Measurements from ENCODE around the gene VWA2.

DNA sequence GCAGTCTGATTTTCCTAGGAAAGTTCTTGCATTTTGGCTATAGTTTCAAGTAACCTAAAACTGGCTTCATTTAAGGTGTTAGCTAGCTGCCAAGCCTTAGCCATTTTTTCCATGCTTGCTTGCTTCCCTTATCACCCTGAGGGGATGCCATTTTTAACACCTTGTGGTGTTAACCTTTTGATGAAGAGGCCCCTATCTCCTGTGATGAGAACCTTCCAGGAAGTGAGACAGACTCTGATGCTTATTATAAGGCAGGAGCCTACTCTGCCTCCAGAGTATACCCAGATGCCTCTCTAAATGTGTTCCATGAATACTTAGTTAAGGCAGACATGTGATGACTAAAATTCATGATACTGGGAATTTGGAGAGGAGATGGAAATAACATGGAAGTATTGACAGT lies 4.9 kb upstream of the VWA2 start:
- TF ChIP-seq EZH2 (IDR thresholded peaks at IDR 0.05; ENCODE audit: low read length) (no peak), CTCF (optimal IDR thresholded peaks at IDR 0.05 in 1 of 3, IDR thresholded peaks at IDR 0.05 in 1 of 3, conservative IDR thresholded peaks at IDR 0.05 in 1 of 3; ENCODE audit: extremely low read depth in 1 of 3, insufficient read depth in 2 of 3, low read length in 3 of 3) (no peak)

All from keratinocyte (primary cell).